NOMO-1 (cell line): ENCODE data around the gene KRT86.

Experiments used
- DNase-seq, 2 experiments: peaks; one replicate each; lab custom pipeline; 2025; ENCODE audit not compliant: unreplicated experiment in 2 of 2; lab: John Stamatoyannopoulos, UW

KRT86 gene

DNA sequence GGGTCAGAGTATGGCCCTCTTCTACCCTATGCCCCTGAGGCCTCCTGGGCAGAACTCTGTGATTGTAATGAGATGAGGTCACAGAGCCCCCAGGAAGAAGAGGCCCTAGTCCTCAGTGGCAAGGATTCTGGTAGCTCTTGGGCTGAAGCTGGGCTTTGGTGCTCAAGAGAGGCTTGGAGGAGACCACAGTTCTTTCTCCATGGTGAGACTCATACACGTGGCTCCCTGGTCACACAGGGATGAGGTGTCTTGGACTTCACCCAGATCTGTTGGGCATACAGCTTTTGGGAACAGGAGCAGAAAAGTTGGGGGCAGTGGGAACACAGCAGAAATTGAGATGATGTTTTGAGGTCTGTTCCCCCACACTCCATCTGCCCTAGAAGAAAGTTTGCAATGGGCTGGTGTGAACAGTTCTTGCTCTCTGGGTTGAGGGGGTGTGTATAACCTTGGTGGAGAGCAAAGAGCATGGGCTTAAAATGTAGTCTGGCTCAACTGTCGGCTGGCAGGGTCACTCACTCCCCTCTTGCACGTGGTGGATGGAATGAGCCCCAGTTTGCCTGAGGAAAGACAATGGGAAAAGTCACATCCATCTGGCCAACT, at the start of gene KRT86:
Gene KRT86 (plus strand): TSS at position 125 of the 600 bp plus-strand sequence. CDS start 27,272 bp downstream, outside the sequence.
- no peak for DNase-seq

DNA sequence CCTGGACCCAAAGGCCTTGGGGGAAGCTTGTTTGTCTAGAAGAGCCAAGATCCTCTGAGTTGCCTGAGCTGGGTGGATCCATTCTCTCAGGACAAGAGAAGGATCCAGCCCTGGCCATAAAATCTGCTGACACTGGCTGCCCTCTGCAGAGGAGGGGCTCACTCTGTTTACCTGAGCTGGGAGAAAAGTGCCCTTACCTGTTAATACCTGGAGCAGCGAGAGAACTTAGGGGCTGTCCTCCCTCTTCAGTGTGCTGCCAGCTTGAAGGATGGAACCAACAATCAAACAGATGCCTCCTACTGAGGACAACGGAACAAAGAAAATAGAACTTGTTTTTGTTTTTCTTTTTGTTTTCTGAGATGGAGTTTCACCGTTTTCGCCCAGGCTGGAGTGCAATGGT, 48.7 kb upstream of the KRT86 start:
- no peak for DNase-seq

DNA sequence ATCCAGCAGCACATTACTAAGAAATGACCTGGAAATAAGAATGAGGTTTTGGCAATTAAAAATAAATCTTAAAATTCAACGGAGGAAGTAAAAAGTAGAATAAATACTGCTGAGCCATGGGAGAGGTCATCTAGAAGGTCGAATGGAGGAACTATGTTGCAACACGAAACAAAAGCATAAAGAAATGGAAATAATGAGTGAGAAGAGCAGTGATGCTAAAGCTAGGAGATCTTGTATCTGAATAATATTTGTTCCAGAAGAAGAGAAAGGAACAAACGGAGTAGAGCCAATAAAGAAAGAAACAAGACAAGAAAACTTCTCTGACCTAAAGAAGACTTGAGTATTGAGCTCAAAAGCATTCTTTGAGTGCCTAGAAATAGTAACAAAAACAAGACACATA, 48.0 kb upstream of the KRT86 start:
- DNase-seq: peak in 1 of 2 experiments; percentile 27

DNA sequence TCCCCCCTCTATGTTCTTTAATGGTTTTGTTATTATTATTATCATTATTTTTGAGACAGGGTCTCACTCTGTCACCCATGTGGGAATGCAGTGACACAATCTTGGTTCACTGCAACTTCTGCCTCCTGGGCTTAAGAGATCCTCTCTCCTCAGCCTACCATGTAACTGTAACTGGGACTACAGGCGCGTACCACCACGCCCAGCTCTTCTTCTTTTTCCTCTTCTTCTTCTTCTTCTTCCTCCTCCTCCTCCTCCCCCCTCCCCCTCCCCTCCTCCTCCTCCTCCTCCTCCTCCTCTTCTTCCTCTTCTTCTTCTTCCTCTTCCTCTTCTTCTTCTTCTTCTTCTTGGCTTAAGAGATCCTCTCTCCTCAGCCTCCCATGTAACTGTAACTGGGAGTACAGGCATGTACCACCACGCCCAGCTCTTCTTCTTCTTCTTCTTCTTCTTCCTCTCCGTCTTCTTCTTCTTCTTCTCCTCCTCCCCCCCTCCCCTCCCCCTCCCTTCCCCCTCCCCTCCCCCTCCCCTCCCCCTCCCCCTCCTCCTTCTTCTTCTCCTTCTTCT, 46.8 kb upstream of the KRT86 start:
- DNase-seq: no peak

DNA sequence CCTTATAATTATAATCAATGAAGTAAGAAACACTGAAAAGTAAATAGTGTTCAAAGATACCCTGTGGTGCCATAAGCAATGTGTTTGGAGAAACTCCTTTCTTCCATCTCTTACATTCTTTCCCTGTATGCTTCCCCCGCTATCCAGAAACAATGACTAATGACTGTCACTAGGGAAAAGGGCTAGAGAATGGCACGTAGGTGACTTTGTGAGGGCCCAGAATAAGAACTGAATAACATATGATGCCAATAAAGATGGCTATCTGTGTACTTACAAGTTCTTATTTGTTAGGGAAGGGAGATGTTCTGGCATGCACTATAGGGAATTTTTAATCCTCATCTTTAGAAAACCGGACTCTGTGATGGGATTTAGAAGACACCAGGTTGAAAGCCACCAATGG, 46.1 kb upstream of the KRT86 start:
- no peak for DNase-seq

DNA sequence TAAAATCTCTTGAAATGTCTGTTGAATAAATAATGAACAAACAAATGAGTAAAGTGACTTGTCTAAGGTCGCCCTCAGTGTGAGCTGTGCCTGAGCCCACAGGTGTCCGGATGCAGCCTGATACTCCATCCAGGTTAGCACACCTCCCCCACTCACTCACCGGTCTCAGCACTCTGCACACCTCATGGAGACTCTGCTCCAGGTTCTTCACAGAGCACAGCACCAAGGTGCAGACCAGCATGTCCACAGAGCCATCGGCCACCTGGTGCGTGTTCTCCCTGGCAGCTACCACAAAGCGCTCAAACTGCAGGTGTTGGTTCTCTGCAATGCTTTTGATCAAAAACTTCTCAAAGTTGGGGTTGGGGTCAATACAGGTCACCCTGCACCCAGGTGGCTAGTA, 45.5 kb upstream of the KRT86 start:
- DNase-seq: no peak

DNA sequence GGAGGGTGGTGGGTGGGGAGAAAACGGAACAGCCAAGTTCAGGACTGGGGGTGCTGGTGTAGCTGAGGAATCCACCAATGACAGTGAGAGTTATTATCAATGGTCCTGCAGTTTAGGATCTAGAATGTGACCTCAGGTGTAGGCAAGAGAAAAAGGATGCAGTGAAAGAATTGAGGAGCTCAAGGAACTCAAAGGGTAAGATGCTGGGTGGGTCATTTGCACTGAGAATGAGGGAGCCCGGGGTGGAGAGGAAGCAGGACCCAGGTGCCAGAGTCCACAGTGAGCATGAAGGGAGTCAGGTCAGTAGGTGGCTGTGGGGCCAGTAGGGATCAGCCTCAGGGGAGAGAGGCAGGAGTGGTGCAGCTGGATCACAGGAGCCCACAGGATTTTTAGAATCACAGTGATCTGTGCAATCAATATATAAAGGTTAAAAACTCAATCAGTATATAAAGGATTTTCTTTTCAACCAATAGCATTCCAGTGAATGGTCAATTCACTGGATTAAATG, 44.6 kb upstream of the KRT86 start:
- DNase-seq: no peak

DNA sequence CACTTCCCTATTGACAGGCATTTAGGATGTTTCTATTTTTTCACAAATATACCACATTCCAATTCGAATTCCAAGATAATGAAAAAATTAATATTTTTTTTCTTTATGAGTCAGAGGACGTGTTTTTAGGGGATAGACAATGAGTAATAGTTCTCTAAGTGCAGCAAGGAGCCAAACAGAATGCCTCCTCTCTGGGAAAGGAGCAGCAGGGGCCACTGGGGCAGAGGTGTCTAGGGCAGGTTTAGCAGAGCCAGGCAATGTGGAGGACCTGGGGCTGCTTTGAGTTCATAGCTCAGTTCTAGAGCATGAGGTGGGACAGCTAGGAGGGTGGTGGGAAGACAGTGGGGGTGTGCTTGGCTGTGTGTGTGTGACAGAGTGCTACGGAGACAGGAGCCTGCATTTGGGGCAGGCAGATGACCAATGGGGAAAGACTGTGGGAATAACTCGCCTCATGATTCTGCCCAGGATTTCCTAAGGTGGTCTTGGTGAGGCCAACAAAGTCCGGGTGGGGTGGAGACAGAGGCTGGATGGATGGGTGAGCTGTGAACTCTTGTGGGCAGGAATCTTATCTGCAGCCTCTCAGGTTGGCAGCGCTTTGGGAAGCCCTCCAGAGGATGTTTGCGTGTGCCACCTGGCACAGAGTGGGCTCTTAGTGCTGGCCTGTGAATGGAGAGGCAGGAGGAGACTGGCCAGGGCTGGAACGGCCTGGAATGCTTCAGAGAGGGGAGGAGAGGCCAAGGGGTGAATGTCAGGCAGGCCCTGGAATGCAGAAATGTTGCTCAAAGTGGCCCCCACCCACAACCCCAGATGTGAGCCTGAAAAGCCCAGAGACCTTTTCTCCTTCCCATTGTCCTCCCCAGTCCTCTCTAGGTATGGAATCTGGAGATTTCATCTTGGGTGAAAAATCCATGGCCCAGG, 43.8 kb upstream of the KRT86 start:
- no peak for DNase-seq

DNA sequence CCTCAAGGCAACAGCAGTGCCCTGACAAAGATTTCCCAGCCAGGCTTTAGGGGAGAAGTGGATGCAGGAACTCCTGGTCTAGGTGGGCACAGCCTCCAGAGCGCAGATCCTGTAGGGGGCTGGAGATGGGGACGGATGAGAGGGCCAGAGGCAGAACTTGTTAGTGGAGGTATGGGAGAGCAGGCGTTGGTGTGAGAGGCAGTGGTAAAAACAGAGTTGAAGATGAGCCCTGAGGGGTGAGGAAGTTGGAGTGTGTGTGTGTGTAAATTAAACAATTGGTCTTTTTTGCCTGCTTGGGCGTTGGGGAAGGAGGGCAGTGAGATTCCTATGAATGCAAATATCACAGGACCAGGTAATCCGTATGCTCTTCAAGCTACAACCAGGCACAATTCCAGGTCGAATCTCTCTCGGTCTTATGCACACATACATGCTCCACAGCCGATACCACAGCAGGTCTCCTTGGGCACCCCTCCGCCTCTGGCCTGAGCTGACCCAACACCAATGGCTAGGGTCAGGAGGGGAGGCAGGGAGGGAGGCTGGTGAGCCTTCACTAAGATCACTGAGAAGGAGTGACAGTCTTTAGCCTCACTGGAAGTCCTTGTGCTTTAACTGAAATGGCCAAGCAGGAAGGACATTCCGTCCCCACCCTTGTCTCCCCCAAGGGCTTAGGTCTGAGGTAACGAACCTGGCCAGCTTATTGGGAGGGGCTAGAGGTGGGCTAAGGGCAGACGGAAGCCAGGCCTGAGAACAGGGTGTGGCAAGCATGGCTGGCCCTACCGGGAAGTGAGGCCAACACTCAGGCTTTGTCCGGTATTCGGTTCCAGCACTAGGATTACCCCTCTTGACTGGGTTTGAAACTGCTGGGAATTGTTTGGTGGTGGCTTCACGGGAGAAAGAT, 42.9 kb upstream of the KRT86 start:
- DNase-seq: no peak

DNA sequence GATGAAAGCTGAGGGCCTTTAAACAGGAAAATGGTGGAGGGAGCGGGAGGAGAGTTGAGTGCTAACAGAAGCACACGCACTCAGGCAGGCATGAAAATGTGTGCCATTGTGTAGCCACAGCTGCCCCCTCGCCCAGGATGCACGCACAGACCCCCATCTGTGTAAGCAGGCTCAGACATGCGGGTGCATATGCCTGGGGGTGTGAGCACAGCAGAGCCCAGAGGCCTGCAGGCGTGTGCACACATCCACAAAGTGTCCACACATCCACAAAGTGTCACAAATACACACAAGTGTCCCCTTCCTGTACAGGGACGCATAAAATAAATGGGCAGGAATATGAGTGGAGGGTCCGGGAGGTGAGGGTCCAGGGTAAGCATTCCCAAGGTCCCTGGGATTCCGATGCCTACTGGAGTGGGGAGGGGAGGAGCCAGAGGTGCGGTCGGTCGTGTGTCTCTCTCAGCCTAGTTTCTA, 42.2 kb upstream of the KRT86 start:
- DNase-seq: no peak

DNA sequence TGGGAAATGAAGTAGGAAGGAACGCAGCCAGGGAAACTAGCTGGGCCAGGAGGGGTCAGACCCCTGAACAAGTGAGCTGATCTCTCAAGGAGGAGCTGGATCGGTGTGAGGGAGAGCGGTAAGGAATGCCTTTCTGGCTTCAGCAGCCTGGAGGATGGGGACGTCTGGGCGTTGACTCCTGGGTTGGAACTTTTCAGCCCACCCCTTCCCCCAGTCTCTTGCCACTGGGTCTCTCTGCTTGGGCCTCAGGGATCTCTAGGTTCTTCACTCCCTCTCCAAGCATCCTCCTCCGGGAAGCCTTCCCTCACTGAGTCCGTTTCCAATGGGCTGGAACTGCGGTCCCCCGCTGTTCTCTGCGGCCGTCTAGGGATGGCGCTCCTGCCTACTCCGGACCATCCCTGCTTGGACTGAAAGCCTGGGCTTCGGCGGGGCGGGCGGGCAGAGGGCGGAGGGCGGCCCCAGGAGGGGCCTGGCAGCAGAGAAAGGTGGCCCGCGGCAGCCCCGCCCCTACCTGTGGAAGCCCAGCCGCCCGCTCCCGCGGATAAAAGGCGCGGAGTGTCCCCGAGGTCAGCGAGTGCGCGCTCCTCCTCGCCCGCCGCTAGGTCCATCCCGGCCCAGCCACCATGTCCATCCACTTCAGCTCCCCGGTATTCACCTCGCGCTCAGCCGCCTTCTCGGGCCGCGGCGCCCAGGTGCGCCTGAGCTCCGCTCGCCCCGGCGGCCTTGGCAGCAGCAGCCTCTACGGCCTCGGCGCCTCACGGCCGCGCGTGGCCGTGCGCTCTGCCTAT, 41.6 kb upstream of the KRT86 start, which contains the start of gene KRT7:
Gene KRT7 (plus strand): TSS at position 570 of the 788 bp plus-strand sequence. CDS start 54 bp downstream, at position 624.
- DNase-seq: no peak

DNA sequence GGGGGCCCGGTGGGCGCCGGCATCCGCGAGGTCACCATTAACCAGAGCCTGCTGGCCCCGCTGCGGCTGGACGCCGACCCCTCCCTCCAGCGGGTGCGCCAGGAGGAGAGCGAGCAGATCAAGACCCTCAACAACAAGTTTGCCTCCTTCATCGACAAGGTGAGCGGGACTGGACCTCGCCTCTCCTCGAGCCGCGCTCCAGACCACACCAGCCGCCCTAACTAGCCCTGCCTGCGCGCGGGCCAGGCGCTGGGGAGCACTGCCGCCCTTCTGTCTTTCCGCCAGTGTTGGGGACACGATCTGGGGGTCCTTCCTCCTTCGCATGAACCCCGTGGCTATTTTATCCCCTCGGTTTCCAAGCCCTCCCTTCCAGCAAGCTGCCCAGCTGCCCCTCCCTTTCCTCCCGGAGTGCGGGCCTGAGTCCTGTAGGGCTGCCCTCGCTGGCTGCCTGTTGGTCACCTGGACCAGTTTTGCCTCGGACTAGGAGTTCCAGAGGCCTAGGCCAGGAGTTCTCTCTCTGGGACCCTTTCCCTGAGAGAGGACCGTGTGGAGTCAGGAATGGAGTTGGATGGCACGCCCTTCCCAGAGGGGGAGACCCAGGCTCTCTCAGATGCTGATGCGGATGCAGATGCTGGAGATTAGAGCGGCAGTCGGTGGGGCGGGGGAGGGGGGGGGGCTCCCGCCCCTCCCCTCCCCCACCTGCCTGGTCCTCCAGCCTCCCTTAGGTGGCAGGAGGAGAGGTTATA, 40.8 kb upstream of the KRT86 start:
- no peak for DNase-seq

DNA sequence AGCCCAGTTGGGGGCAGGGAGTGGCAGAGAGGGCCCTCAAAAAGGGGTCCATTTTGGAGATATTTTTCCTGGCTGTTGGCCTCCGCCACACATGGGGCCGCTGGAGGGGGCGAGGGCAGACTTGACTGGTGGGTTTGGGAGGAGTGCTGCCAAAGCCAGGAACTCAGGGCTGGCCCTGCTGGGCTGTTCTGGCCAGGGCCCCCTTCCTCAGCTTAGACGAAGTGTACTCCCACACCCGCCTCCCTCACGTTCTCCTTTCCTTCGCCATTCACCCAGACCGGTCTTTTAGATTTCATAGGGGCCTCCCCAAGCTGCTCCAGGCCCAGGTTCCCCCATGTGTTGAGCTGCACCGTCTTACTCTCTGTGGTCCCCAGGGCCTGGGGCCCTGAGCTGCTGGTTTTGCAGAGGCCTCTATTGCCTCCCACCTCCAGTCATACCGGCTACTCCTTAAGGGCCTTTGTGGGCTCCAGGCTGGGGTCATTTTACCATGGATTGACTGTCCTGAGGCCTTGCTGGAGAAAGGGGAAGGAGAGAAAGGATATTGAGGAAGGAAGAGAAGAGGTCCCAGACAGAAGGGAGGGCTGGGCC, 40.1 kb upstream of the KRT86 start:
- DNase-seq: no peak

DNA sequence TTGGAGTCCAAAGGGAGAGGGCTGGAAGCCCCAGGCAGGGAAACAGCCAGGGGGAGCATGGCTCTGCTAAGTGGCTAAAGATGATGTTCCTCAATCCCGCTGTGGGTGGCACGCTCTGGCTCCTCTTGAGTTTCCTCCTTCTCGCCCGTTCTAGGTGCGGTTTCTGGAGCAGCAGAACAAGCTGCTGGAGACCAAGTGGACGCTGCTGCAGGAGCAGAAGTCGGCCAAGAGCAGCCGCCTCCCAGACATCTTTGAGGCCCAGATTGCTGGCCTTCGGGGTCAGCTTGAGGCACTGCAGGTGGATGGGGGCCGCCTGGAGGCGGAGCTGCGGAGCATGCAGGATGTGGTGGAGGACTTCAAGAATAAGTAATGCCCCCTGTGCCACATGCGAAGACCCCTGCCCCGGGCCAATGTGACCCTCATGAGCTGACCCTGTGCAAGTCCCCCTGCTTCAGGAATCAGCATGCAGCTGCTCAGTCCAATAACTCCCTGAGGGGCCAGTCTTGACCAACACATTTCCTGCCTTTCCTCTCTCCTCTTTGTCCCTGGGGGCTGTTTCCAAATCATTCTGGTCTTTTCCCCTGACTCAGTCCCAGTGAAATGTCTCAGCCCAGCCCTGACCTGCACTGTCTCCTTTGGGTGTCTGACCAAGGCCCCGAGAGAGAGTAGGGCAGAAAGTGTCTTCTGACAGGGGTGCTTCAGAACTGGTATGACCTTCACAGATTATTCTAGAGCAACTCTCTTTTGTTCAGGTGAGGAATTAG, 39.3 kb upstream of the KRT86 start:
- no peak for DNase-seq

DNA sequence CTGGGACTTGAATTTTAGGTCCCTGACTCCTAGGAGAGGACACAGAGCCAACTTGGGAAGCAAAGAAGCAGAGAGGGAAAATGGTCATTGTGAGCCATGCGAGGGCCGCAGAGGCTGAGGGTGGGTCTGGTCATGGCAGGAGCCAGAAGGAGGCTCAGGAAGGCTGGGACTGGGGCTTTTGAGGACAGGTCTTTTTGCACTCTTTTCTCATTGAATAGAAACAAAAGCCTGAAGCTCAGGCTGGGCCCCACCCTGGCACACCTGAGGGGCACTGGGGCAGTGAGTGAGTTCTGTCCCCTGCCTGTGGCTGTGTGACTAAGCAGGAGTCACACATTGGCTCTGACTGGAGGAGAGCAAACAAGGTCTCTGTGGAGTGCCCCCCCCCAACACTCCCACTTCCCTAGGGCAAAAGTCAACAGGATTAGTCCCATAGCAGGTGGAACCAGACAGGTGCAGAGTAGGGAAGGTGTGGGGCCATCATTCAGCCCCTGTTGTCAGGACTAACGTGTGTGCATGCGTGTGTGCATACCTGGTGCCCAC, 38.6 kb upstream of the KRT86 start:
- DNase-seq: no peak

DNA sequence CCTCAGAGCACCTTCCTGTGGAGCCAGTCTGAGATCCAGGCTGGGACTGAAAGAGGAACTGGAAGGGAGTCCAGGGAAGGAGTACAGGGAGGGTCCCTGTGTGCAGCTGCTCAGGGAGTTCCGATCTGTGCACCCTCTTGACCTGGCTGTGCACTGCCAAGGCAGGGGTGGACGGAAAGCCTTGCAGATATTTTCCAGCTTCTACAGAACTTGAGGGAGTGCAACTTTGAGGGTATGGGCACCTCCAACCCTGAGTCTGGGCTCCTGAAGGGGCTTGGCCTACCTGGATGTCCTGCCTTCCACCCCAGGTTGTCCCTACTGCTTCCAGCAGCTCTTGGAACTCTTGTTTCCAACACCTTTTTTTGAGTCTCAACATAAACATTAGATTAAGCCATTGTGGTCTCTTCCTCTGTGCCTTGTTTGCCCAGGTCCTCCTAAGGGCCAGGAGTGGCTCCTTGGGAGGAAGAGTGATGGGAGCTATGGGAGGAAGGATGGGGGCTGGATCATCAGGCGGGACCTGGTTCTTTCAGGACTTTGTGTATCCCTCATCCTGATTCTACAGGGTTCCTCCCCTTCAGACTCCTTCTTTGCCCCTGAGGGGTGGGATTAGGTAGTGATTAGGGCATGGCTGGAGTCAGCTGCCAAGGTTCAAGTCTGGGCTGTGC, 37.9 kb upstream of the KRT86 start:
- no peak for DNase-seq

DNA sequence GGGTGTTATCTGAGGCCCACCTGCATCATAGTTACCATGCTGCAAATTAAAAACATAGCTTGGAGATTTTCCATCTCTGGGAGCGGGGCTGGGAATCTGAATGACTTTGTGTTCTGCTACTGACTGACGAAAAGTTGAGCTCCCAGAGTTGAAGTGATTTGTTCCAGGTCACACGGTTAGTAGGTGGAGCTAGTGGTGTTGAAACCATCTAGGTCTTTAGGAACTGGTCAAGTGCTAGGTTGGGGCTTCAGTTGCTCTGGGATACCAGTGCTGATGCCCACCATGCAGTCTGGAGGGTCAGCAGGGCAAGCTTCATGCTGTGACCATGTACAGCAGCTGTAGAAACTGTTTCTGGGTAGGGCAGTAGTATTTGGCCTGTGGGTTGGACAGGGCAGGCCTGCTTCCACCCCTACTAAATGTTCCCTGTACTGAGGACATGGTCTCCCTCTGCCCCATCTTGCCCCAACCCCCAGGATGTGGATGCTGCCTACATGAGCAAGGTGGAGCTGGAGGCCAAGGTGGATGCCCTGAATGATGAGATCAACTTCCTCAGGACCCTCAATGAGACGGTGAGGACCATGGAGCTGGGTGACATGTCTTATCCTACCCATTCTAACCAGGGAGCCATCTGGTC, 36.1 kb upstream of the KRT86 start:
- DNase-seq: no peak
